Stimulated activated CD8-positive, alpha-beta memory T cell treated with anti-CD3 and anti-CD28 coated beads, Interleukin-15, amount 100 ng/mL, for 48 hours (primary cell): ENCODE measurements around the gene KASH5.
"Not testable (repeated sequence)": the region's sequence is repeated elsewhere in the genome, so short reads cannot be mapped to it uniquely, and the experiment has no call there.

Experiments used
- DNase-seq, 2 donors: peaks; one replicate each; pipeline ENCODE4 v3.0.0-alpha.2; 2020; ENCODE audit warnings: low read depth in 2 of 2

Gene KASH5

GRCh38 chr19:49455773-49456172, 67.7 kb downstream of the KASH5 start:
- no peak for DNase-seq

GRCh38 chr19:49456326-49456725, 68.3 kb downstream of the KASH5 start:
- DNase-seq: no peak

- no peak for DNase-seq
Observed at GRCh38 chr19:49458567-49458903, 70.5 kb downstream of the KASH5 start.

- DNase-seq: no peak
Observed at GRCh38 chr19:49459388-49459787, 71.3 kb downstream of the KASH5 start.

GRCh38 chr19:49461130-49461529, 73.1 kb downstream of the KASH5 start:
- not testable (repeated sequence) for DNase-seq

- no peak for DNase-seq
Observed at GRCh38 chr19:49461656-49462055, 73.6 kb downstream of the KASH5 start.

GRCh38 chr19:49462492-49462891, 74.4 kb downstream of the KASH5 start:
- DNase-seq: no peak

GRCh38 chr19:49463960-49464740, 76.1 kb downstream of the KASH5 start:
- DNase-seq: no peak

GRCh38 chr19:49465371-49465770, 77.3 kb downstream of the KASH5 start:
- DNase-seq: no peak
